Panc1 (cell line): ENCODE data around the gene HAO1.

Experiments
- CTCF ChIP-seq: fragments of 450-650 bp; IDR thresholded peaks from 2 replicates; pipeline ENCODE4 v1.5.1; 2017; ENCODE audit warnings: mild to moderate bottlenecking
- REST ChIP-seq, 2 experiments: IDR thresholded peaks; 2 replicates each; pipeline ENCODE4 v1.6.1; 2011 to 2012; ENCODE audit warnings: low read depth in 2 of 2, control low read depth in 1 of 2, low read length in 1 of 2, mild to moderate bottlenecking in 1 of 2, moderate library complexity in 1 of 2; ENCODE audit not compliant: insufficient read depth in 1 of 2

GRCh38 chr20:7938058-7938457, 2.2 kb downstream of the HAO1 start:
- TF ChIP-seq REST (IDR thresholded peaks at IDR 0.05; ENCODE audit: insufficient read depth in 1 of 2, low read depth in 2 of 2, low read length in 1 of 2) (no peak), CTCF (no peak)
